NCI-H2107 treated with DMSO at 0.1 percent for 48 hours (cell line): ENCODE measurements around the gene LRPAP1.

Experiments used
- DNase-seq: peaks from one replicate; lab custom pipeline; 2025; ENCODE audit not compliant: unreplicated experiment; lab: John Stamatoyannopoulos, UW

Gene LRPAP1

DNA sequence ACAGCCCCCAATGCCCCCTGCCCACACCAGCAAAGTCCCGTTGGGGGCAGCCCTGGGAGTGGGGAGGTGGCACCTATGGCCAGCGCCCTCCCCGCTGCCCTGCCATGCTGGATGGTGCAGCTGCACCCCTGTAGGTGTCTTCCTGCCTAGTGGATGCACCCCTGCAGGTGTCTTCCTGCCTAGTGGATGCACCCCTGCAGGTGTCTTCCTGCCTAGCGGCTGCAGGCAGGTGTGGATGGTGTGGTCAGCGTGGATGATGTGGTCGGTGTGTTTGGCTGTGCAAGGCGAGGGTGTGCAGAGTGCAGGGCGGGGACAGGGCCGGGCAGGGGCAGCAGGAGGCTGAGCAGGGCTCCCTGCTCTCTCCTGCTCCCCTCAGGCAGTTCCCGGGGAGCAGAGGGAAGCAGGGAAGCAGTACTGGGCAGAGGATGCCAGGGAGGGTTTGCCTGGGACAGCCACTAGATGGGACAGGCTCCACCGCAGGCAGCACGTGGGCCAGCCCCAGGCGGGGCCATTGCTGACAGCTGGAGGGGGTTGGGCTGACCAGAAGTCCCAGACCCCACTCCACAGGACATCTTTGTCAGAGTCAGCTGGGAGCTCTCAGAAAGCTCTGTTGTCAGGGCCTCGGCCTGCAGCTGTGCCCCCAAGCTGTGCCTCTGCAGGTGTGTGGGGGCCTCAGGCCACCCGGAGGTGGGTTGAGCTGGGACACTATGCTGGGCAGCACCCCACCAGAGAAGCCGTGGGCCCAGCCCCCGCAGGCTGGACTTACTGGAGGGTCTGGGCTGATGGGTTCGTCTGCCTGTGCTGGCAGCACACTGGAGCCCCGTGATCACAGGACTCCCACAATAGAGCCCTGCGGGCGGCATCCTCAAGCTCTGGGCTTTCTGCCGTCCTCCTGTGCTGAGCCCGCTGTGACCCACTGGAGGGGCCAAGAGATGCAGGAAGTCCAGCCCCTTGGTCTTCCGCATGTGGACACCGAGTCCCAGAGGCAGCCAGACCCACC lies 45.4 kb downstream of the LRPAP1 start:
- DNase-seq, result no peak

DNA sequence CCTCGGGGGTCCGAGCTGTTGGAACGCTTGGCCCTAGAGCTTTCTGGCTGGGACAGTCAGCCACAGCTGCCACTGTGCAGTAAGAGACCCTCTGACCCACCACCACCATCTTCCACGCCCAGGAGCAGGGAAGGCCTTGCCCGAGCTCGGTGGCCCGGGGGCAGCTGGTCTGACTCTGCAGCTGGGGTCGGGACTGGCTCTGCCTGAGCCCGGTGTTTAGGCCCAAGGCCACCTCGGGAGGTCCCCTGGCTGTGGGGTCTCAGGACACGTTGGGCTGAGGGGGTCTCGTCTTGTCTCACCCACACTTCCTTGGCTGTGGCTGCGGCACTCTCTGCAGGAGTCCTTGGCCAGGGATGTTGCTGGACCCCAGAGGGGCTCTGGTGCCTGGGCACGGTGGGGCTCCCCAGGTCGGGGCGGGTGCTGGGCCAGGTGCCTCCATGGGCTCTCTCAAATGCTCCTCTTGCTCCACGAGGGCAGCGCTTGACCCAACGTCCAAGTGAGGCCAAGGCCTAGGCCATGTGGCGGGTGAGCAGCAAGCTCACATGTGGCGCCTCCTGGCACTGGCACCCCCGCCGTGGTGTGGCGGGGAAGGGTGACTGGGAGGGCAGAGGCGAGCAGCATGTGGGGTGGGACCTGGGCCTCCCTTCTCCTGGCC lies 46.2 kb downstream of the LRPAP1 start:
- DNase-seq, result no peak

DNA sequence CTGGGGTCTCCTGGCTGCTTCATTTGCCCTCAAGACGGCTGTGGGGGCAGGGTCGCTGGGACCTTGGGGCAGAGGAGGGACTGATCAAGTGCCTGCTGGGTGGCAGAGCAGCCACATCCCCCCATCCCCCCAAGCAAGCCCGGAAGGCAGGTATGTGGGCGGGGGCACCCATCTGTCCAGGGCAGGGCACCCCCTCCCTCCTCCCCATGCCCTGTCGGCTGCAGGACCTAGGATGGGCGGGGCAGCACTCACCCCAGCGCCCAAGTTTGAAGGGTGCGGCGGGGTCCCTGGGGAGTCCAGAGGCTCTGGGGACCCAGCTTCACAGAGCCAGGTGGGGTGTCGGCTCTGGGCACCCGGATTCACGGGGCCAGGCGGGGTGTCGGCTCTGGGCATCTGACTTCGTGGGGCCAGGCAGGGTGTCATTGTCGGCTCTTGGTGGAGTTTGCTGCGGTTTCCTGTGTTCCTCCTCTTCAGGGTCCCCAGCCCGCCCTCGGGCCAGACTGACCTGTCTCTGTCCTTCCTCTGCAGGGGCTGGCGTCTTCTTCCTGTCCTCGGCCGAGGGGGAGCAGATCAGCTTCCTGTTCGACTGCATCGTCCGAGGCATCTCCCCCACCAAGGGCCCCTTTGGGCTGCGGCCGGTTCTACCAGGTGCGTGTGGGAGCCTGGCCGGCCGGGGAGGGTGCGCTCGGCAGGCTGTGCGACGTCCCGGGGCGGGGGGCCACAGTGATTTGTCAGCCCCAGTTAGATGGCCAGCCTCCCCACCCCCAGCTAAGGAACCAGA lies 47.0 kb downstream of the LRPAP1 start:
- DNase-seq, result no peak

DNA sequence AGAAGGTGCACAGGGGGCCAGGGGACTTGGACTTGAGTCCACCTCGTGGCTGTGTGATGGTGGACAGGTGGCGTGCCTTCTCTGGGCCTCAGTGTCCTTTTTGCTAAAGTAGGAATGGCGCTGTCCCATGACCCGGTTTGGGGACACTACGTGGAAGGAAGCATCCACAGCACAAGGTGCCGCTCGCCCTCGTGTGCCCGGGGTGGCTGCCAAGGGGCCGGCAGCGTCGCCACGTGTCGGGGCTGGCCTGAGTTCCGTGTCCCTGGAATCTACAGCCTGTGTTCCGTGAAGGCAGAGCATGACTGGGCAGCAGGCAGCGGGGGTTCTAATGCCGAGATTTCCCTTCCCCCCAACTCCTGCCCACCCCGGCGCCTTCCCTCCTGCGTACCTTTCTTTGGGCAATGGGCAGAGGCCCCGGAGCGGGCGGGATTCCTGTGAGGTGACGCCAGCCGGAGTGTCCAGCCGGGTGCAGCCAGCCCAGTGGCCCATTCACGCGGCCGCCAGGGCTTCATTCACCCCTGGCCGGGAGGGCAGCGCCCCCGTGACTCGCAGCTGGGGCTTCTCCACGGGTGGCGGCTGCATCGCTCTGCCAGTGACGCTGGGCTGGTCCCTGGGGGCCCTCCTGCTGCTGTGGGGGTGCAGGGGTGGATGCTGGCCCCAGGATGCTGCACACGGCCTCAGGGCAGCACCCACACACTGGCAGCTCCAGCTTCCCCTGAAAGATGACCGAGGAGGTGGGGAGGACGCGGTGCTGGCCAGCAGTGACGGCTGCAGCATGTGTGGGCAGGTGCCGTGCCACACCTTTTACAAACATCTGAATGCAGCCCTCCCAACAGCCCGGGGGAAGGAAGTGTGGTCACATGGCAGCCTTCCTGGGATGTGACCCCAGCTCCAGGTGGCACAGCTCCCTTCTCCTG lies 47.9 kb downstream of the LRPAP1 start:
- no peak for DNase-seq

GRCh38 chr4:3483471-3483921 lies 48.7 kb downstream of the LRPAP1 start:
- DNase-seq, result no peak

- DNase-seq, result no peak
These were observed 49.5 kb downstream of the LRPAP1 start for GRCh38 chr4:3482707-3483106.

DNA sequence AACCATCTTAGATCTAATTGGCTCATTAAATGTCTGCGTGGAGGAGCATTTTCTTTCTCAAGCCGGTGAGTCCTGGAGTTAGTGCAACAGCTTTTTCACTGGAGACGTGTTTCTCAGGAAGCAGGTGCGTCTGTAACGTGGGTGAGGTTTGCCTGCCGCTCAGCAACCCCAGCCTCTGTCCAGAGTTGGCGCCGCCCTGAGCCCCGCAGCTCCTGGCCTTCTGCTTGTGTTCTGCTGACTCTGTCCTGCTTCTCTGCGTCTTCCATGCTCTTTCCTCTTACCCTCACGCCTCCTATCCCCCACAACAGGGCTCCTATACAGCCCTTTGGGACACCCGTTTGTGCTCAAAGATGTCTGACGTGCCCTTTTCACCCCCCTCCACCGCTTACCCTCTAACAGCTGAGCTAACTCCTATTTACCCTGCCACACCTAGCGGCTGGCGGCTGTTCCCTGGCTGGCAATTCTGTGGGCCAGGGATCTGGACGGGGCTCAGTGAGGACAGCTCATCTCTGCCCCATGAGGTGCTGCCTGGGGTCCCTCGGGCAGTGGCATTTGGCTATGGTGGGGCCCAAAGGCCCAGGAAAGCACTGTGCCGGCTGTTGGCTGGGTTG lies 50.3 kb downstream of the LRPAP1 start:
- DNase-seq, result peak; percentile 3

DNA sequence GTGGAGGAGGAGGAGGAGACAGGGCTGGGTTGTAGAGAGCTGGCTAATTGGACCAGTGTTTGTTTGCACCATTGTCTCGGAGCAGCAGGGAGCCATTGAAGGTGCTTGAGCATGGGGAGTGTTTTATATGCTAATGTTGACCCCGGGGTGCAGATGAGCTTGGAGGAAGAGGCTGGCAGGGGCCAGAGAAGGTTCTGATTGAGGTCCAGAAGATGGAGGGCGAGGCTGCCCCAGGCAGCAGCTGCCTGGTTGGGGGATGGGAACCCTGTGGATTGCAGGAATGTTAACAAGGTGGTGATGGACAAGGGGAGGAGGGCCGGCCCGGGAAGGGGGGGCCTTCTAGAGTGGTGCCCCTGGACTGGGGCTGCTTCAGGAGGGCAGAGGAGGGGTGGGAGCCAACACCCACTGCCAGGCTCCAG lies 51.1 kb downstream of the LRPAP1 start:
- peak; percentile 4 for DNase-seq

GRCh38 chr4:3480528-3481112 lies 51.6 kb downstream of the LRPAP1 start:
- peak; percentile 9 for DNase-seq

DNA sequence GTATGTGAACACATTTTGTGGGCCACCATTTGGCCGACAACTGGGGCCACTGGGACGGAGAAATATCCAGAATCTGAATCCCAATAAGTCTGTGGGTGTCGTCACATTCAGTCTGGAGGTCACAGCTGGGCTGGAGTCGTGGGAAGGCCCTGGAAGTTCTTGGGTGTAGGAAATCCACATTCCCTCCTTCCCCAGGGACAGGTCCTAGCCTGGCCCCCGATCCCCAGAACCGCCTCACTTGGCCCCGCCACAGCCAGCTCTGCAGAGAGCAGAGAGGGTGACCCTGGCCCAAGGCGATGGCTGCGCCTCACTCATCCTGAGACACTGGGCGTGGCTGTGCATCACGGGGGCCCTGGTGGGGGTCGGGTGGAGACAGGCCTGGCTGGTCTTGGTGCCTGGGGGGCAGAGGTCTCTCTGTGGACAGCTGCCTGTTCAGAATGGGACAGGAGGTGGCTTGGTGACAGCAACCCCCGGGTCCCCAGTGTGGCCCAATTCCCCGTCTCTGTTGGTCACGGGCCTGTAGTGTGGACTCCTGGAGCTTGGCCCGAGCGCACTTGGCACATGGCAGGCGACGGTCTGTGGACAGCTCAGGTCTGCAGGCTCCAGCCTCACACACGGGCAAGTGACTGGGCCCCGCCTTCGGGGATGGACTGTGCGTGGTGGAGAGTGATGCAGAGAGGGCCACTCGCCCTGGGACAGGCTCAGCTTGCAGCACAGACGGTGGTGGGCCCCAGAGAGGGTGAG lies 52.7 kb downstream of the LRPAP1 start:
- no peak for DNase-seq

- DNase-seq, result no peak
These were observed 53.5 kb downstream of the LRPAP1 start for GRCh38 chr4:3478446-3479357.

GRCh38 chr4:3477750-3478430 lies 54.3 kb downstream of the LRPAP1 start:
- no peak for DNase-seq

- no peak for DNase-seq
These were observed 55.1 kb downstream of the LRPAP1 start for GRCh38 chr4:3476936-3477749.

DNA sequence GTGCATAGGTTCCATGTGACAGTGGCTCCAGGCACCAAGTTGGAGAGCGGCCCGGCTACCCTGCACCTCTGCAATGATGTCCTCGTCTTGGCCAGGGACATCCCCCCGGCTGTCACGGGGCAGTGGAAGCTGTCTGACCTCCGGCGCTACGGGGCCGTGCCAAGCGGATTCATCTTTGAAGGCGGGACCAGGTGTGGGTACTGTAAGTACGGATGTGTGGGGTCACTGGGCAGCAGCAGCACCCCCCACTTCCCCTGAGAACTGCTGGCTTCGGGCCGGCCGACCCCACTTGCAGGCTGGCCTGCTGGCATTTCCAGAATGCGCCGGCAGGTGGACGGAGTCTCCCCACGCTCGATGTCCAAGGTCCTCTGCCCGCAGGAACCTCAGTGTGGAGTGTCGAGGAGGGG lies 55.9 kb downstream of the LRPAP1 start:
- DNase-seq, result no peak

- no peak for DNase-seq
These were observed 56.4 kb downstream of the LRPAP1 start for GRCh38 chr4:3475713-3476260.
